ENCODE results near the gene TNN. TPM values are rescaled to one million over a fixed set of nuclear protein-coding genes. Genes with fewer than 3 reads are reported as not detected.
A peak's percentile ranks its signal among the peaks of the same experiment; 100 is the strongest.

TNN gene
- total RNA-seq, 3 donors from 2014 or later: 0.06 TPM; not detected in 2

DNA sequence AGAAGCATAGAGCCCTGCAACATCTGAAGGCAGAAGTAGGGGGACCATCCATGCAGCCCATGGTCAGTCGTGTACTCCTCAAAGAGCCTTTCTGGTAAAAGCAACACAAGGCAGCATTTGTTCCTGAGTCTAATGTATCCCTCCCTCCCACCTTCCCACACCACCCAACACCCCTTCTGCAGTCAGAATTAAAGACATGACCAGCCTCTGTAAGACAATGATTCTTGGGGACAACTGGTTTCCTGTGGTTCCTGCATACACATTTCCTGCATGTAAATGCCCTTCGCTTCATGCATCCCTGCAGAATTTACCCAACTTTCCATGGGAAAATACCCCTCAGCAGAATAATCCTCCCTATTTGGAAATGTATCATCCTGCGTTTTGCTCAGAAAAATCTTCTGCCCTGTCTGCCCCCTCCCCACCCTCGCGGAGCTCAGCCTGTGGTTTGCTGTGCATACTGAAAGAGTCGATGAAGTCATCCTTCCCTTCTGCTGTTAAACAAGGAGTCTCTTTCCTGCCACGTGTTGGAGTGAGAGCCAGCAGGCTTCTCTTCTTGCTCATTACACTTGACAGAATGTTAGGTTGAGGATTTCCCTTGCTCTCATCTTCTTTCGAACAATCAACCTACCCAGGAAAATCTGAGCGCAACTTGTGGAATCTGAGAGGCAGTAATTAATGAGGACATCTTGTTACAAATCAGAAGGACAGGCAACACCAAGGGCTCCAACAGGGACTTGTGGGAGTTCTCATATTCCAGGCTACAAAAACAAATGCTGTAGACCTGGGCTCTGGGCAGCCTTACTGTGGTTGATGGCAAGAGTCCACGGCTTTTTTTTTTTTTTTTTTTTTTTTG, 4.7 kb downstream of the TNN start:
- TF ChIP-seq, protein P1, sequence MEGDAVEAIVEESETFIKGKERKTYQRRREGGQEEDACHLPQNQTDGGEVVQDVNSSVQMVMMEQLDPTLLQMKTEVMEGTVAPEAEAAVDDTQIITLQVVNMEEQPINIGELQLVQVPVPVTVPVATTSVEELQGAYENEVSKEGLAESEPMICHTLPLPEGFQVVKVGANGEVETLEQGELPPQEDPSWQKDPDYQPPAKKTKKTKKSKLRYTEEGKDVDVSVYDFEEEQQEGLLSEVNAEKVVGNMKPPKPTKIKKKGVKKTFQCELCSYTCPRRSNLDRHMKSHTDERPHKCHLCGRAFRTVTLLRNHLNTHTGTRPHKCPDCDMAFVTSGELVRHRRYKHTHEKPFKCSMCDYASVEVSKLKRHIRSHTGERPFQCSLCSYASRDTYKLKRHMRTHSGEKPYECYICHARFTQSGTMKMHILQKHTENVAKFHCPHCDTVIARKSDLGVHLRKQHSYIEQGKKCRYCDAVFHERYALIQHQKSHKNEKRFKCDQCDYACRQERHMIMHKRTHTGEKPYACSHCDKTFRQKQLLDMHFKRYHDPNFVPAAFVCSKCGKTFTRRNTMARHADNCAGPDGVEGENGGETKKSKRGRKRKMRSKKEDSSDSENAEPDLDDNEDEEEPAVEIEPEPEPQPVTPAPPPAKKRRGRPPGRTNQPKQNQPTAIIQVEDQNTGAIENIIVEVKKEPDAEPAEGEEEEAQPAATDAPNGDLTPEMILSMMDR (IDR thresholded peaks at IDR 0.05): no peak
- intact Hi-C loops (cut with DNase I, micrococcal nuclease): no loop called here
- H3K36me3 ChIP-seq (ENCODE audit: low read depth): no peaks in the 10 kb centered on the region
- no peak overlapping the region for H3K4me3 ChIP-seq
- H3K4me1 ChIP-seq (ENCODE audit: low read depth): no peaks in the 10 kb centered on the region
- peak in 1 of 3 donors; percentile 17 for DNase-seq
- no peaks in the 10 kb centered on the region for H3K9me3 ChIP-seq
- peak; percentile 51 for ATAC-seq

DNA sequence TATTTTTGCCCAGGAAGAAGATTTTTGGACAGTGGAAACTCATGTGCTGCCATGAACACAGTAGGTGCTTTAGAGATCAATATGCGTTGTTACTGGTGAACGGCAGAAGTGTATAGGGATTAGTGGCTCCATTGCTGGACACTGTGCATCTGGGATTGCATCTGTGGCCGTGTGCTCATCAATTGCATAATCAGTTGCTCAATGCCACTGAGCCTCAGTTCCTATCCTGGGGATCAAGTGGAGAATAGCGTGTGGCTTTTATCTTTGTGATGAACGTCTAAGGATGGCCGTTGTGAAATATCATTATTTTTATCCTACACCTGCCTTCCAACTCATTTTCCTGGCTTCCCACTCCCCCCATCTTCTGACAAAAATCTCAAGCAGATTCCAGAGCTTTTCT, 5.4 kb downstream of the TNN start:
- peak in 1 of 3 donors; percentile 4 for DNase-seq
- peak; percentile 40 for ATAC-seq

GRCh38 chr1:175073633-175074032, 6.0 kb downstream of the TNN start:
- no peaks in the 10 kb centered on the region for H3K9me3 ChIP-seq
- ATAC-seq: no peak

More for the DNA sequence above, 5.4 kb downstream of the TNN start:
- Histone ChIP-seq H3K36me3 (ENCODE audit: low read depth) (no peaks in the 10 kb centered on the region), H3K4me1 (ENCODE audit: low read depth) (no peaks in the 10 kb centered on the region), H3K9me3 (no peaks in the 10 kb centered on the region), H3K4me3 (no peak overlapping the region)
- TF ChIP-seq, protein P1 (IDR thresholded peaks at IDR 0.05): no peak
- intact Hi-C loops (cut with DNase I, micrococcal nuclease): no loop called here

DNA sequence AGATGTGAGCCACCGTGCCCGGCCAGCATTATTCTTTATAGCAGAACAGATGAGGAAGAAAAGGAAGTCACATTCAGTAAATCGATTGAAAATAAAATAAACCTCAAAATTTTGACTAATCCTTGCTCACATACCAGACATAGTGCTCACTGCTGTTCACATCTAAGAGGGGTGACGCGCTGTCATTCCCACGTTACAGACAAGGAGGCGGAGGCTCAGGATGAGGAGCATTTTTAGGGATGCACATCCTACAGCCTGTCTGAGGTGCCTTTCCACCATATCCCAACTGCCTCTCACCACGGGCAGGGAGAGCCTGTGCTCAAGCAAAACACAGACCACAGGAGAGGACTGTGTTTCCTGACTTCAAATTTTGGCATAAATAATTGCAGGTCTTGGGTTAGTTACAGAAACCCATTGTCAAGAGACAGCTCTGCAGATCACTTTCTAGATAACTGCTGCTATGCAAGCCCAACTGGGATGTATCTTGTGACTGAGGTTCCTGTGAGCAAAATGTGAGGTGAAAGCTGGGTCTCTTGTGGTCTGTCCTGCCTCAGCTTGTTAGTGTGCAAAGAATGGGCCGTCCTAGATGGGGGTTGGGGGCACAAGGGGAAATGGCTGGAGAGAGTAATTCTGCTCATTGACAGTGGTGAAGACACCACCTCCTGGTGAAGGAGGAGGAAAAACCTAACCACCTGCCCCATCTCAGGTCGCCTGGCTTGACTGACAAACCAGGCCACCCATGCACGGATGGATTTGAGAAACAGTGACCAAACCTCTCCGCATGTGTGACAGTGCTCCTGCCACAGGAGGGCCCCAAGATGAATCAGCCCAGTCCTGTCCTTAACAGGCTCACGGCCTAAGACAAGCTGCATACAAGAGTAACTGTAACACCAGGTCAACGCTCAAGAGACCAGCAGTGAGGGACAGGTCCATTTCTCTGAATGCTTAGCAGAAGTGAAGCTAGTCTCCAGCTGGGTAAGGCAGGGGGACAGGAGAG, 8.2 kb downstream of the TNN start:
- no peak overlapping the region for H3K4me3 ChIP-seq
- no peaks in the 10 kb centered on the region for H3K4me1 ChIP-seq (ENCODE audit: low read depth)
- no peak for ATAC-seq
- TF ChIP-seq, protein P1 (IDR thresholded peaks at IDR 0.05): no peak
- no peaks in the 10 kb centered on the region for H3K9me3 ChIP-seq
- intact Hi-C loops (cut with DNase I, micrococcal nuclease): no loop called here
- no peak for DNase-seq
- H3K36me3 ChIP-seq (ENCODE audit: low read depth): no peaks in the 10 kb centered on the region

More at GRCh38 chr1:175073633-175074032, 6.0 kb downstream of the TNN start:
- Histone ChIP-seq H3K4me3 (no peak overlapping the region), H3K4me1 (ENCODE audit: low read depth) (no peaks in the 10 kb centered on the region), H3K36me3 (ENCODE audit: low read depth) (no peaks in the 10 kb centered on the region)
- no peak for DNase-seq
- intact Hi-C loops (cut with DNase I, micrococcal nuclease): no loop called here
- TF ChIP-seq, protein P1 (IDR thresholded peaks at IDR 0.05): no peak

- no peak for ATAC-seq
- TF ChIP-seq, protein P1 (IDR thresholded peaks at IDR 0.05): no peak
- Histone ChIP-seq H3K9me3 (no peaks in the 10 kb centered on the region), H3K4me1 (ENCODE audit: low read depth) (no peaks in the 10 kb centered on the region), H3K4me3 (no peak overlapping the region), H3K36me3 (ENCODE audit: low read depth) (no peaks in the 10 kb centered on the region)
- DNase-seq: no peak
- intact Hi-C loops (cut with DNase I, micrococcal nuclease): no loop called here
Measured at GRCh38 chr1:175077356-175078030, 9.9 kb downstream of the TNN start.

Measured in mucosa of descending colon (tissue), 3 donors.